T-helper 2 cell treated with Interferon-gamma antibody and Interleukin-4, amounts not matched to agents 5 μg/mL and 100 μg/mL, for 36 hours (primary cell): ENCODE results near the gene AKAP8L.
"Not testable (repeated sequence)": the region's sequence is repeated elsewhere in the genome, so short reads cannot be mapped to it uniquely, and the experiment has no call there.

Experiments used
- DNase-seq: peaks from one replicate; pipeline ENCODE4 v3.0.0; 2021; ENCODE audit warnings: low spot score
- H3K27ac Mint-ChIP-seq: one replicate; pipeline ENCODE4 v1.8.0; 2021; ENCODE audit warnings: mild to moderate bottlenecking, mixed read lengths
- H3K27me3 Mint-ChIP-seq: one replicate; pipeline ENCODE4 v1.8.0; 2021; ENCODE audit warnings: low read depth, mixed read lengths
- H3K36me3 Mint-ChIP-seq: one replicate; pipeline ENCODE4 v1.8.0; 2021; ENCODE audit warnings: low read depth, mixed read lengths
- H3K4me1 Mint-ChIP-seq: one replicate; pipeline ENCODE4 v1.8.0; 2021; ENCODE audit warnings: low read depth, mixed read lengths
- H3K4me3 Mint-ChIP-seq: one replicate; pipeline ENCODE4 v1.8.0; 2022; ENCODE audit warnings: mild to moderate bottlenecking, moderate library complexity, mixed read lengths
- H3K9me3 Mint-ChIP-seq: one replicate; pipeline ENCODE4 v1.8.0; 2021; ENCODE audit warnings: mixed read lengths

The AKAP8L gene

DNA sequence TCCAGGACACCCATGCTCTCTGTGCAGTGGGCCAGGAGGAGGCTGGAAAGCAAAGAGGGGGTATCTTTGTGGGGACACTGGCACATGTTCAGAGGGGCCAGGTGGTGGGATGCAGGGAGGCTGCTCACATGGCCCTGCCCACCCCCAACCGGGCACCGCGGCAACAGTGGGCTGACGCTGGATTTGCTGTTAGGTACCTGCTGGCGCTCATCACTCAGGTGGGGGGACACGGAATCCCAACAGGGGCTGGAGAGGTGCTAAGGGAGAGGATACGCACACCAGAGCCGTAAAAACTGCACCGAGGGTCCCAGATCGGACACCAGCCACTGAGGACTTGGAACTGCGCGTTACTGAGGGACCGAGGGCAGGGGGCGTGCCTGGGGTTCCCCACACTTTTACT is 19.2 kb downstream of the AKAP8L start:
- Mint-ChIP-seq H3K4me1 (peaks cover 3% of the 10 kb centered on the region), H3K27ac (no peak overlapping the region), H3K36me3 (peaks cover 36% of the 10 kb centered on the region), H3K4me3 (no peak overlapping the region), H3K27me3 (no peaks in the 10 kb centered on the region), H3K9me3 (no peaks in the 10 kb centered on the region)
- no peak for DNase-seq

DNA sequence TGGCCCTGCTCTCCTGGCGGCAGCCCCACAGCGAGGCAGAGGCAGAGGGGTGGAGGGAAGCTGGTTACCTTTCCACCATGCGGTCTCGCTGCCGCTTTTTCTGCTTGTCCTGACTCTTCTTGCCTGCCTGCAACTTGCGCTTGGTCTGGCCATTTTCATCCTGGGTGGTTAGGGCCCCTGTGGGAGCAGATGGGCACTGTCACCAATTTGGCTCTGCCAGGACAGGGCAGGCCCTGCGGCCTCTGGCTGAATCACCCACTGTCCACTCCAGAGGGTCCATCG is 19.6 kb downstream of the AKAP8L start:
- no peaks in the 10 kb centered on the region for H3K9me3 Mint-ChIP-seq
- H3K27me3 Mint-ChIP-seq = no peaks in the 10 kb centered on the region
- DNase-seq = no peak
- no peak overlapping the region for H3K4me3 Mint-ChIP-seq
- H3K27ac Mint-ChIP-seq = no peak overlapping the region
- H3K4me1 Mint-ChIP-seq = no peaks in the 10 kb centered on the region
- peaks cover 37% of the 10 kb centered on the region for H3K36me3 Mint-ChIP-seq

DNA sequence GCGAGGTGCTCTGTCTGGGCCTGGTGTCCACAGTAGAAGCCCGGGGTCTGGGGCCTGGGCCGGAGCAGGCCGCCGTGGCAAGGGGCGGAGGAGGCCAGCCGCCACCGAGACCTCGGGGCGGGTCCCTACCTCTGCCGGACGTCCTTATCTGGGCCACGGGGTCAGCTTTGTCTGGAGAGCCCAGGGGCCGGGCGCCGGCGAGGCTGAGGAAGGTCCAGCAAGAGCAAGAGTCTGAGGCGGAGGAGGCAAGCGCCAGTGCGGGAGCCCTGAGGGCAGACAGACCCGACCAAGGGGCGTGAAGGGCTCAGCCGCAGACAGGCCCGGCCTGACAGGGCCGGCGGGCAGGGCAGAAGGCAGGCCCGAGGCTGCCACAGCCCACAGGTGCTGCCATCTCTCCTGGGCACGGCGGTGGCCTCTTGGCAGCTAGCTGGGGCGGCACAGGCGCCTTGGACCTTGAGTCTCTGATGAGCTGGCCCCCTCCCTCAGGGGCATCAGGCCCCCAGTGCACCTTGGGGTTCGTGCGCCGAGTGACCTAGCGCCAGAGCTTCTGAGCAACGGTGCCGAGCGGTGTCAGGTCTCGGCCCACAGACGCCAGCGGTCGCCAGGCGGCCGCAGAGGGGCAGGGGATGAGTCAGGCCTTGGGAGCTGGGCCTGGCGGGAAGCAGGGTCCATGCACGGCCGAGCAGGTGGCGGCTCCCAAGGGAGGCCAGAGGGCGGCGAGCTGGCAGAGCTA is 20.1 kb downstream of the AKAP8L start:
- H3K9me3 Mint-ChIP-seq = no peaks in the 10 kb centered on the region
- no peak overlapping the region for H3K27ac Mint-ChIP-seq
- H3K27me3 Mint-ChIP-seq = no peaks in the 10 kb centered on the region
- H3K4me3 Mint-ChIP-seq = no peak overlapping the region
- no peaks in the 10 kb centered on the region for H3K4me1 Mint-ChIP-seq
- peaks cover 43% of the 10 kb centered on the region for H3K36me3 Mint-ChIP-seq
- DNase-seq = no peak

DNA sequence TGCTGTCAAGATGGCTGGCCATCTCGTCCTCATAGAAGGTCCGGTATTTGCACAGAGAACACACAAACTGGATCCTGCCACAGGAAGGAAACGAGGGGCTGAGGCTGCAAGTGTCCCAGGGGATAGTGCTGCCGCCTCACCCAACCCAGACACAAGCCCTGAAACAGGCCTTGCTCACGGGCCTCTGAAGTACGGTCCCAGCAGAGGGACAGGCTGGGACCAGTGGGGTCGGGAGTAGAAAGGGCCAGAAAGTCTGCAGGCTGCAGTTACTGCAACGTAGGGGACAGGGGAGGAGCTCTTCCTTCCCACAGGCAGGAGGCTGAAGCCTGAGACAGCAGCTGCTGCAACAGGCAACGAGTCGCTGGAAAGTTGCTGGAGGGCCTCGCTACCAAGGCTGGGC is 21.0 kb downstream of the AKAP8L start:
- Mint-ChIP-seq H3K27me3 (no peaks in the 10 kb centered on the region), H3K4me1 (no peaks in the 10 kb centered on the region), H3K36me3 (peaks cover 47% of the 10 kb centered on the region), H3K27ac (no peak overlapping the region), H3K4me3 (no peak overlapping the region), H3K9me3 (no peaks in the 10 kb centered on the region)
- DNase-seq = no peak

GRCh38 chr19:15397236-15397635 is 21.6 kb downstream of the AKAP8L start:
- Mint-ChIP-seq H3K27me3 (no peaks in the 10 kb centered on the region), H3K4me3 (no peak overlapping the region), H3K36me3 (peaks cover 44% of the 10 kb centered on the region), H3K27ac (no peak overlapping the region), H3K9me3 (no peaks in the 10 kb centered on the region), H3K4me1 (no peaks in the 10 kb centered on the region)
- no peak for DNase-seq

DNA sequence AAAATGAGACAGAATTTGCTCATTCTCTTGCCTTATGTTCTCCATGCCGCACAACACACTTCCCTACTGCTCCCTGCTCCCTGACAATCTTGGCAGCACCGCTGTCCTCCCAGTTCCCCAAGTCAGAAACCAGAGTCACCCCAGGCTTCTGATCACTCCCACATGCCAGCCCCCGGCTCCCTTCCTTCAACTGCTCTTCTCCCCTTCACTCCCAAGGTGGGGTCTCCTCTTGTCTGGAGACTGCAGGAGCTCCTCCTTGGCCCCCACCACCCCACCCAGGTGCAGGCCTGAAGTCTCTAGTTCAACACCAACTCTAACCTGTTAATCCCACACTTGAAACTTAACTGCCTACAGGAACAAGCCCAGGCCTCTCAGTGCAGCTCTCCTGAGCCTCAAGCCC is 22.4 kb downstream of the AKAP8L start:
- no peaks in the 10 kb centered on the region for H3K9me3 Mint-ChIP-seq
- DNase-seq = no peak
- no peaks in the 10 kb centered on the region for H3K4me1 Mint-ChIP-seq
- H3K27ac Mint-ChIP-seq = no peak overlapping the region
- peaks cover 47% of the 10 kb centered on the region for H3K36me3 Mint-ChIP-seq
- H3K27me3 Mint-ChIP-seq = no peaks in the 10 kb centered on the region
- no peak overlapping the region for H3K4me3 Mint-ChIP-seq

- peaks cover 45% of the 10 kb centered on the region for H3K36me3 Mint-ChIP-seq
- H3K4me3 Mint-ChIP-seq, H3K27me3 Mint-ChIP-seq, DNase-seq, H3K9me3 Mint-ChIP-seq, H3K27ac Mint-ChIP-seq, H3K4me1 Mint-ChIP-seq: not testable (repeated sequence)
These were observed 23.5 kb downstream of the AKAP8L start for GRCh38 chr19:15395251-15395650.

GRCh38 chr19:15394426-15394825 is 24.4 kb downstream of the AKAP8L start:
- Mint-ChIP-seq H3K9me3 (no peaks in the 10 kb centered on the region), H3K36me3 (peaks cover 47% of the 10 kb centered on the region), H3K27me3 (no peaks in the 10 kb centered on the region), H3K27ac (no peak overlapping the region), H3K4me3 (no peak overlapping the region), H3K4me1 (no peaks in the 10 kb centered on the region)
- DNase-seq = no peak

DNA sequence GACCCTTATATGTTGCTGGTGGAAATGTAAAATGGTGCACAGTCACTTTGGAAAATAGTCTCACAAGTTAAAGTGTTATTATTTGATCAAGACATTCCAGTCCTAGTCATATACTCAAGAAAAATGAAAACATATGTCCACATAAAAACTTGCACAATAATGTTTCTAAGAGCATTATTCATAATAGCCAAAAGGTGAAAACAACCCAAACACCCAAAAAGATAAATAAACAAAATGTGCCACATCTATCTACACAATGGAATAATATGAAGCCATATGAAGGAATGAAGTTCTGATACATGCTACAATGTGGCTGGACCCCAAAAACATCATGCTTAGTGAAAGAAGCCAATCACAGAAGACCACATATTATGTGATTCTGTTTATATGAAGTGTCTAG is 24.8 kb downstream of the AKAP8L start:
- DNase-seq = no peak
- peaks cover 51% of the 10 kb centered on the region for H3K36me3 Mint-ChIP-seq
- H3K9me3 Mint-ChIP-seq = no peaks in the 10 kb centered on the region
- no peak overlapping the region for H3K27ac Mint-ChIP-seq
- H3K4me1 Mint-ChIP-seq = peaks cover 3% of the 10 kb centered on the region
- H3K4me3 Mint-ChIP-seq = no peak overlapping the region
- no peaks in the 10 kb centered on the region for H3K27me3 Mint-ChIP-seq

- H3K36me3 Mint-ChIP-seq = peaks cover 40% of the 10 kb centered on the region
- H3K4me1 Mint-ChIP-seq = peaks cover 3% of the 10 kb centered on the region
- no peaks in the 10 kb centered on the region for H3K9me3 Mint-ChIP-seq
- no peaks in the 10 kb centered on the region for H3K27me3 Mint-ChIP-seq
- no peak overlapping the region for H3K27ac Mint-ChIP-seq
- DNase-seq = no peak
- H3K4me3 Mint-ChIP-seq = no peak overlapping the region
These were observed 28.0 kb downstream of the AKAP8L start for GRCh38 chr19:15390814-15391213.

DNA sequence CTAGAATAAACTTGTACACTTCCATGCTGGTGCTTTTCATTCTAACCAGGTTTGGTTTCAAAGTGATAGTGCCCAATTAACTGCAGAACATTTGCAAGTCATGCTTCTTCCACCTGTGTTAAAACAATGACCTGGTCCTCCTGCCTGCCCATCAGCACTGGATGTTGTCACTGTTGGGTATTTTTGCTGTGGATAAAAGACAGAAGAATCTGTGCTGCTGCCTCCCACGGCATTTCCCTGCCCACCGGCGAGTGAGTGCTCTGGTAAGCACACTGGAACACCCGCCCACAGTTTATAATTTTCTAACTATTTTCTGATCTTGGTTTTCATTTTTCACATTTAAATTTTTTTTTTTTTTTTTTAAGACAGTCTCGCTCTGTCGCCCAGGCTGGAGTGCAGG is 36.9 kb downstream of the AKAP8L start:
- Mint-ChIP-seq H3K4me1 (peaks cover 23% of the 10 kb centered on the region), H3K4me3 (no peak overlapping the region), H3K9me3 (no peaks in the 10 kb centered on the region), H3K36me3 (peaks cover 11% of the 10 kb centered on the region), H3K27ac (no peak overlapping the region), H3K27me3 (no peaks in the 10 kb centered on the region)
- DNase-seq = no peak

- H3K27ac Mint-ChIP-seq = no peak overlapping the region
These were observed 37.4 kb downstream of the AKAP8L start for GRCh38 chr19:15381429-15381828.

DNA sequence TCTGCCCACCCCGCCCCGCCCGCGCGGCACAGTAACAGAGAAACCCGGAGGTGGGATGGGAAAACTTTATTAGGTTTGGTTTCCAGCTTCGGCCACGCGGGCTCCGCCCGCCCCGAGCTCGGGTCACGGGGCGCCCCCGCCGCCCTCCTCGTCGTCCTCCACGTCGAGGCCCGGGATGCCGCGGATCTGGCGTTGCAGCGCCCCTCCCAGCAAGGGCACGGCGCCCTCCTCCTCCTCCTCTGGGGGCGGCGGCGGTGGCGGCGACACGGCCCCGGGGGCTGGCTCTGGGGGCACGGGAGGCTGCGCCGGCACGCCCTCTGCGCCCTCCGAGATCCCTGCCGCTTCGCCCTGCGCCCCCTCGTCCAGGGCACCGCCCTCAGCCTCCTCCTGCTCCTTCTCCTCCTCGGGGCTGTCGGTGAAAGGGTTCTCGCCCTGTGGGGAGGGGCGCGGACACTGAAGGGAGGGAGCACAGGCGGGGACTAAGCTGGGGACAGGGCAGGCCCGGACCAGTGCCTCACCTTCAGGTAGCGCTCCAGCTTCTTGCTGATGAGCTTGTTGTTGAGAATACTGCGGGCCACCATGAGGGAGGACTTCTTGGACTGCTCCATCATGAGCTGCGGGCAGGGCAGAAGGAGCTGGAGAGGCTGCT is 38.7 kb downstream of the AKAP8L start:
- H3K4me1 Mint-ChIP-seq = peaks cover 26% of the 10 kb centered on the region
- H3K27me3 Mint-ChIP-seq = no peaks in the 10 kb centered on the region
- peak overlapping the region; percentile 99 for H3K27ac Mint-ChIP-seq
- H3K4me3 Mint-ChIP-seq = peak overlapping the region; percentile 97
- no peaks in the 10 kb centered on the region for H3K9me3 Mint-ChIP-seq
- peaks cover 12% of the 10 kb centered on the region for H3K36me3 Mint-ChIP-seq
- DNase-seq = no peak

More at GRCh38 chr19:15381429-15381828, 37.4 kb downstream of the AKAP8L start:
- peak overlapping the region; percentile 13 for H3K4me3 Mint-ChIP-seq
- no peaks in the 10 kb centered on the region for H3K9me3 Mint-ChIP-seq
- H3K4me1 Mint-ChIP-seq = peaks cover 26% of the 10 kb centered on the region
- no peaks in the 10 kb centered on the region for H3K27me3 Mint-ChIP-seq
- peaks cover 13% of the 10 kb centered on the region for H3K36me3 Mint-ChIP-seq
- no peak for DNase-seq

GRCh38 chr19:15379083-15379998 is 39.4 kb downstream of the AKAP8L start, which contains the start of gene AKAP8:
AKAP8 (minus strand) TSS chr19:15379787; CDS start chr19:15379731, 56 bp downstream.
- Mint-ChIP-seq H3K27me3 (no peaks in the 10 kb centered on the region), H3K36me3 (peaks cover 12% of the 10 kb centered on the region), H3K9me3 (no peaks in the 10 kb centered on the region), H3K27ac (peak within 1 kb of the TSS; percentile 99), H3K4me1 (peaks cover 26% of the 10 kb centered on the region), H3K4me3 (peak within 1 kb of the TSS; percentile 97)
- peak; percentile 99 for DNase-seq
